Muscle of back (tissue), 11 donors: ENCODE data around the gene ADARB1. TPM values are rescaled to one million over a fixed set of nuclear protein-coding genes. Genes with fewer than 3 reads are reported as not detected.

ENCODE experiments used
- DNase-seq, 3 donors: peaks; one replicate each; pipeline versions ENCODE4 v3.0.0 to v3.0.0-alpha.2; 2013
- polyA plus RNA-seq, 10 donors: library from polyadenylated mRNA; unstranded; fragments of 120-200 nt; gene quantifications; one replicate each; pipeline ENCODE4 v1.2.1, GENCODE V29; 2013; ENCODE audit not compliant: insufficient read length in 10 of 10

ADARB1 gene
- polyA plus RNA-seq, 10 donors = 20.7 to 31.9 (median 25.8) TPM

DNA sequence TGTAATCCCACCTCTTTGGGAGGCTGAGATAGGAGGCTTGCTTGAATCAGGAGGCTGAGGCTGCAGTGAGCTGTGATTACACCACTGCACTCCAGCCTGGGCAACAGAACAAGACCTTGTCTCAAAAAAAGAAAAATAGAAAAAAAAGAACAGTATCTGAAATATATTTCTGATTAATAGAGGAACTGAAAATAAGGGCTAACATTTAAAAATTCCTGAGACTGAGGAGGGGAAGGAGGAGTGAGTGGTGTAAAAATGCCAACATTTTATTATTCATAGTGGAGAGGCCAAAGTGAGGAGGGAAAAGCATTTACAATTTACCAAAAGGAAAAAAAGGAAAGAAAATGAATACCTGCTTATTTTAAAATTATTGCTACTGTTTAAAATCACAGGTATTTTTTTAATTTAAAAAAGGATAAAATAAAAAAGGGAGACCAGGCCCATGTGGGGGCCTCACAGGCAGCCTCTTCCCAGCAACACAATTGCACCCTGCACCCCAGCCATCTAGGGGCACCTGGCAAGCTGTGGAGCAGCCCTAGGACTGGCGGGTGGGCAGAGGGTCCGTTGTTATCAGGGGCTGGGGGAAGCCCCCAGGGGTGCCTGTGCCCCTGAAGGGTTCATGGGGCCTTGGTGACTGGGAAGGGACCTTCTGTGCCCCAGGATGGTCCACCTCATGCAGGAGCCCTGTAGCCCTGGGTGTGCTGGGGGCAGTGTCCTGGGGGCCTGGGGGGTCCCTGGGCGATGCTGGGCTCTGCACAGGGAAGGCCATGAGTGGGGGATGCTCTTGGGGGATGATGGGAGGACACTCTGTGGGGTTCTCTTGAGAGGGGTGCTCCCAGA is 34.8 kb upstream of the ADARB1 start:
- DNase-seq = no peak

DNA sequence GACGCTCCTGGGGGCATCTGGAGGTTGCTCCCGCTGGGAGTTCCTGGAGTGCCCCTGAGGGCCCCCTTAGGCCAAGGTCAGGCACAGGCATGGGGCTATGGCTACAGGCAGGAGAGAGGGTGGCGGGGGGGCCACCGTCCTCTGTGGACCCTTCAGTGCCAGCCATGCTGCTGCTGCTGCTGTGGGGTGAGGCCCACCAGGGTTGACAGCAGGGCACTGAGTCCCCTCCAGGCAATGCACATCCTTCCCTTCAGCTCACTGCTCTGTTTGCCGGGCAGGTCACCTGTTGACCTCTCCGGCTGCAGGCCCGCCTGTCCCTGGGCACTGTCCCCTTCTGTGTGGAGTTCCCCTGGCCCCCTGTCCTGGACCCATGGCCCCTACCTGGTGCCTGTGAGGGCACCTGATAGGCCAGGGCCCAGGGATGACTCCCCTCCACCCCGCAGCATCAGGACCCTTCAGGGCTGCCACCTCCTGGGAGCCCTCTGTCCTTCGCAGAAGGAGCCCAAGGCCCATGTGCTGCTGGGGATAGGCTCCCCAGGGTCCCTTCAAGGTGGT is 34.1 kb upstream of the ADARB1 start:
- DNase-seq = no peak

DNA sequence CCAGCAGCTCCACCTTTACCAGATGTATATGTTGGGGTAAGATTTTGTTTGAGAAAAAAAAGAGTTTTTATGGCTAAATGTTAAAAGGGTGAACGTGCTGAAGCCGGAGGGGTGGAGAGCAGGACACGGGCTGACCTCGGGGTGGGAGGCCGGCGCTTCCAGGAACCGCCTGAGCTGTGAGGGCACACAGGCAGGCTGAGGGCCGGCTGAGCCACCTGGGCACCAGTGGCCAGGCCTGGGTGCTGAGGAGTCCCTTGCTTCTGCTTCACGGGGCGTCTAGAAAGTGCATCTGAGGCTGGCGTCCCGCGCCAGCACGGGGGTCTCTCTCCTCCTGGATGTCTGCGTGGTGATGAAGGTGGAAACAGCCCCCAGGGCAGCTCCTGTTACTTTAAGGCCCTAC is 33.6 kb upstream of the ADARB1 start:
- DNase-seq = no peak

DNA sequence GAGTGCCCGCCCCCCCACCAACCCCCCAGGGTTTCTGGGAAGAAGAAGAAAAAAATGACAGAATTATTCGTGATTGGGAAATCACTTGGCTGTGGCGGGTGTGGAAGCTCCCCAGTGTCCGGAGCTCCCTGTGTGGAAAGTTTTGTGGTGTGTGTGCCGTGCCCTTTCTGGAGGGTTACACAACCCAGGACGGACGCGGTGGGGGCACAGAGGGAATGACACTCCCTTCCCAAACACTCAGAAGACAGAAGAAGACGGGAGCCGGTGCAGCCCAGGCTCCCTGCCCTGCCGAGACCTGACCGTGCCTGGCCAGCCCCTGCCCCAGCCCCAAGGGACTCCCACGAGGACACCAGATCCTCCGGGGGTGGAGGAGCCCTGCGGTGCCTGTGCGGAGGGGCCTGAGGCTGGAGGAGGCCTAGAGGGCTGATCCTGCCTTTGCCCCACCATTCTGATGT is 33.0 kb upstream of the ADARB1 start:
- DNase-seq = peak in 1 of 3 donors; percentile 58

DNA sequence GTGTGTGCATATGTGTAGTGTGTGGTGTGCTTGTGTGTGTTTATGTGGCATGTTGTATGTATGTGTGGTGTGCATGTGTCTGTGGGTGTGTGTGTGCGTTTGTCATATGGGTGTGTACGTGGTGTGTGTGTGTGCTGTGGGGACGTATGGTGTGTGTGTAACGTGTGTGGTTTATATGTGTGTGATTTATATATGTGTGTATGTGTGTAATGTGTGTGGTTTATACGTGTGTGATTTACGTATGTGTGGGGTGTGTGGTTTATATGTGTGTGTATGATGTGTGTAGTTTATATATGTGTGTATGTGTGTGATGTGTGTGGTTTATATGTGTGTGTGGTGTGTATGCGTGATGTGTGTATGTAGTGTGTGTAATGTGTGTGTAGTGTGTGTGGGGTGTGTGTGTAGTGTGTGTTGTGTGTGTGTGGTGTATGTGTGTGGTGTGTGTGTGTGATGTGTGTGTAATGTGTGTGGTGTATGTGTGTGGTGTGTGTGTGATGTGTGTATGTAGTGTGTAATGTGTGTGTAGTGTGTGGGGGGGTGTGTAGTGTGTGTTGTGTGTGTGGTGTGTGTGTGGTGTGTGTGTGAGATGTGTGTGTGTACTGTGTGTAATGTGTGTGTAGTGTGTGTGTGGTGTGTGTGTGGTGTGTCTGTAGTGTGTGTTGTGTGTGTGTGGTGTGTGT is 32.3 kb upstream of the ADARB1 start:
- DNase-seq = no peak

DNA sequence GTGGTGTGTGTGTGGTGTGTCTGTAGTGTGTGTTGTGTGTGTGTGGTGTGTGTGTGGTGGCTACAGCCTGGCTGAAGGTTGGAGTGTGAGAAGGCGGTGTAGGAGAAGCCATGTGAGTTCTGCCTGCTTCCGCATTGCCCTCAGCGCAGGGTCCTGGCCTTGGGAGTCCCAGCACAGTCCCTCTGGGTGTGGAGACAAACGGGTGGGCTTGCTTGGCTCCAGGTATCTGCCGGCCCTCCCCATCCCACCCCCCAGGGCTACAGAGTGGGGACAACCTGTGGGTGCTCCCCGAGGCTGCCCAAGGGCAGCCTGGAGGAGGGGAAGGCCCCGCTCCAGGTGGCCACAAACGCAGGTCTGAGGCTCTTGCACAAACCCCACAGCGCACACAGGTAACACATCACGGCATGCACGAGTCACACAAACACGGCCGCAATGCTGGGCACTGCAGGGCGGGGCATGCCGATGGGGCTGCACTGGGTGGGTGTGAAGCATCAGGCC is 31.7 kb upstream of the ADARB1 start:
- no peak for DNase-seq

DNA sequence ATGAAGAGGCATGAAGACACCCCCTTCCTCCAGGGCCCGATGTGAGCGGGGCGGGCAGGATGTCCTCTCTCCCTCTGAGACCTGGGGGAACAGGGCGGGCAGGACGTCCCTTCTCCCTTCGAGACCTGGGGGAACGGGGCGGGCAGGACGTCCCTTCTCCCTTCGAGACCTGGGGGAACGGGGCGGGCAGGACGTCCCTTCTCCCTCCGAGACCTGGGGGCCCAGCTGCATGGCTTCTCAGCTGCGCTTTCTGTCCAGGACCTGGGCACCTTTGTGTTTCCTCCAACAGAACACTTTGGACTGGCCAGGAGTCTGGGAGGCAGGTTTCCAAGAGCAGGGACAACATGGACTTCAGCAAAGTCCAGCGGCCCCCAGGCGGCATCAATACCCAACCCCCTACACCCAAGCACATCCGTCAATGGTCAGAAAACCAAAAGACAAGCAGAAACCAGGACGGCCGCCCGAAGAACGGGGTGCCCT is 30.8 kb upstream of the ADARB1 start:
- DNase-seq = no peak

DNA sequence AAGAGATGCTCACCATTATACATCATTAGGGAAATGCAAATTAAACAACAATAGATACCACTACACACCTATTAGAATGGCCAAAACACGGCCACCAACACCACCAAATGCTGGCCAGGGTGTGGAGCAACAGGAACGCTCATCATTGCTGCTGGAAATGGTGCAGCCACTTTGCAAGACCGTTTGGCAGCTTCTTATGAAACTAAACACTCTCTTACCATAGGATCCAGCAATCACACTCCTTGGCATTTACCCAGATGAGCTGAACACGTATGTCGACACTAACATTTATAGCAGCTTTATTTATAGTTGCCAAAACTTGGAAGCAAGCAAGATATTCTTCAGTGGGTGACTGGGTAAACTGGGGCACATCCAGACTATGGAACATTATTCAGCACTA is 28.9 kb upstream of the ADARB1 start:
- no peak for DNase-seq

DNA sequence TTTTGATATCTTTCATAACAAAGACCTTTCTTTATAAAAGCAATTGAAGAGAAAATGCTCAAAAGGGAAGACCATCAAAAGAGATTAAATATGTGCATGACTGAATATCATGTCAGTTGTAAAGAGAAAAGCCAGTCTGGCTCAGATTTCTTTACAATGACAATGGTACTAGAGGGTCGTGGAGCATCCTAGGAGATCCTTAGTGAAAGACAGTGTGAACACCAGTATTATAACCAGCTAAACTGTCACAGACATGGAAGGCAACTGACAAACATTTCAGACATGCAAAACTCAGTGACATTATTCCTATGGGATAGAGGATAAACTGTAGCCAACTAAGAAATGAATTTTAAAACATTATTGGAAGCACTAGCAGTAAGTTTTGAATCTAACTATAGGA is 27.1 kb upstream of the ADARB1 start:
- DNase-seq = no peak

DNA sequence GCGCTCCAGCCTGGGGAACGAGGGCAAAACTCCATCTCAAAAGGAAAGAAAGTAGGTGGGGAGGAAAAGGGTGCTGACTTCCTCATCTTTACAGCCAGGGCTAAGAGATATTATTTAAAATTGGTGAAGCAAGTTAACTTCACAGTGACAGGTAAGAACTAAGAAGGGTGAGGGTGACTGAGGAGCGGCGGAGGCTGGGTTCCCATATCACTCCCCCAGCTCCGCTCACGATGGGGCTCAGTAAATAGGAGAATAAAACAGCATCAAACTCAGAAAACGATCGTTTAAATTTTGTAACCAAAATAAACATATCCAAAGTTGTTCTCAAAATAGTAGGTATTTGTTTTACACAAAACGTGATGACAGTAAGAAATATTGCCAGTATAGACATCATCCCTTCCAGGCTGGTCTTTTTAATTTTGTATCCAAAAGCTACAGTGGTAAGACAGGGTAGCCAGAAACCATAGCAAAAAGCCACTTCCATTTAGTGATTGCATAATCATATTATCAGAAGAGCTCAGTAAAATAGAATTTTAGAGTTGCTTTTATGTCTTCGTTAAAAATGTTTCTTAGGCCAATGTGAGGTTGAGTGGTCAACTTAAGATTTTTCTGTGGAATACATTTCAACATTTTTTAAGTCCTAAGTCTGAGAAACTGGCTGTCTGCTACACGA is 26.2 kb upstream of the ADARB1 start:
- DNase-seq = no peak

DNA sequence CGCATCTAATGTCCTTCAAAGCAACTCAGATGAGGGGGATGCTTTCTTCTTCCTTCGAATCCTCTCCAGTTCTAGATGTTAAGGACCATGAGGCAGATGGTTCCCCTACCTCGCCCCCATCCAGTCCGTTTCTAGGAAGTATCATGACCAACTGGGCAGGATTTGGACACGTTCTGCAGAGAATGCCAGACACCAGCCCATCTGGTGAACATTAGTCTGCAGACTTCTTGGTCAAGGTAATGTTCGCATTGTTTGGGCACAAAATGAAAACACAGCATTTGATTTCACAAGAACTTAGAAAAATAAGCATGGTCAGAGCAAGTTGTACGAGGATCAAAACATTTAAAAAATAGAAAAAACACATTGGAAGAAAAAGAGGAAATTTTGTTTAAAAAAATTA is 25.4 kb upstream of the ADARB1 start:
- no peak for DNase-seq

DNA sequence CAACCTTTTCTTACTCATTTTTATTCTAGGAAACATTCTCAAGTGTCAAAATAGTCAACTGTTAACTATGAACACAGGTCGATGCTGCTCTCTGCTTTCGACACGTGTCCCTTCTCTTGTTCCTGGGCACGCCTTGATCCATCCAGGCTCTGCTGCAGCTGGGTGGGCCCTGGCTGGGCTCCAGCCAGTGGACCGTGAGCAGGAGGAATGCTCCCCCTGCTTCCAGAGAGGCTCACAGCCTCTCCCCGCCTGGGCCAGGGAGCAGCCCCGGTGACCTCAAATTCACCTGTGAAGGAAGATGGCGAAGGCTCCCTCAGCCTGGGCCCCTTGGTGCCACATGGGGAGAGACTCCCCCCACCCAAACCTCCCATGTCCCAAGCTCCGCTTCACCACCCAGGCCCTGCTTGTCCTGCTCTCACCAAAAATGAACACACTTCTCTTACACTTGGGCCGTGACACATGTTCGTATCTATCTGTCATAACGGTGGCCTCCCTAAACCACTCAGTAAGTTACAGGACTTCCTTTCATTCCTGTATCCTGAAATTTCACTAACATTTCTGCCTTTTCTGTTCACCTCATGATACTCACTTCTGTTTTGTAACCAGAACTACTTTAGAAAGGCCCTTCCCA is 24.6 kb upstream of the ADARB1 start:
- DNase-seq = peak in 1 of 3 donors; percentile 52

DNA sequence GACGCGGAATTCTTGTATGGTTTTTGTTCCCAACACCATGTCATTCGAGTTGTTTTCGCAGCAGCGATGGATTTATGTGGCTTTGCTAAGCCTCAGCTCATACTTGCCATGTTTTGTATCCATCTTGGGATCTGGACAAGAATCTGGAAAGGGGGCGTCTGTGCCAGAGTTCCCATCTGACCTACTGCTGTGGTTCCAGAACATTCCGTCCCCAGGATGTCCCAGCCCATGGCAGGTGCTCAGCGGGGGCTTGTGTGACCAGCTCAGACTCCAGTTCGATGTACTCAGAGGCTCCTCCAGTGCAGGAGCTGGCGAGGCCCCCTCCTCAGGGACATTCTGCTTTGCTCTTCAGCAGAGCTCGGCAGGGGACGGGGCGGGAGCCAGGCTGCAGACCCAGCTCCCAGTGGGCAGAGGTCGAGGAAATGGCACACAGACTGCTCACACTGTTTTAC is 24.0 kb upstream of the ADARB1 start:
- DNase-seq = peak in 1 of 3 donors; percentile 58

DNA sequence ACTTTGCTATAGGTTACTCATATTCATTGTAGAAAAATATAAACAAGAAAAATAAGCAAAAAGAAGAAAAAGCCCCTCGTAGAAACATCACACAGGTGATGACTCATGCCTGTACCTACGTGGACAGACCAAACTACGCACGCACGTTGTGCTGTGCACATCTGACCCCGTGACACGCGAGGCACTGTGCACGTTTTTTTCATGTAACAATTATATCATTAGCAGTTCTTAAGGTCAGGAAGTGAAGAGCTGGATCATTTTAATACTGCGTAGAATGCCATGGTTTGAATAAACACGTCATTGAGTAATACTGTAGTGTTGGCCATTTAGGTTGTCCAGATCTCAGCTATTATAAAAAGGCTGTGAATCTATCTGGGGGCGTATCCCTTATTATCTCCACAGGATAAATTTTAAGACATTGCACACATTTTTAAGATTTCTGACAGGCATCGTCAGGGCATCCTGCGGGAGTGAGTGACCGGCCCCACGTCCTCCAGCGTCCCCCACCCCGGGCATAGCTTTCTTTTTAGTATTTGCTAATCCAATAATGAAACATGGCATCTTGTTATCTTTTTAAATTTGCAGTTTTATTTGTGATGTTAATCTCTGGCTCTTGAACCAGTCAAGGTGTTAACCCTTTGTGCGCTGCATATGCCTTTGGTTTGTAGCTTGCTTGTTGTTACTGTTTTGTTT is 23.4 kb upstream of the ADARB1 start:
- no peak for DNase-seq

DNA sequence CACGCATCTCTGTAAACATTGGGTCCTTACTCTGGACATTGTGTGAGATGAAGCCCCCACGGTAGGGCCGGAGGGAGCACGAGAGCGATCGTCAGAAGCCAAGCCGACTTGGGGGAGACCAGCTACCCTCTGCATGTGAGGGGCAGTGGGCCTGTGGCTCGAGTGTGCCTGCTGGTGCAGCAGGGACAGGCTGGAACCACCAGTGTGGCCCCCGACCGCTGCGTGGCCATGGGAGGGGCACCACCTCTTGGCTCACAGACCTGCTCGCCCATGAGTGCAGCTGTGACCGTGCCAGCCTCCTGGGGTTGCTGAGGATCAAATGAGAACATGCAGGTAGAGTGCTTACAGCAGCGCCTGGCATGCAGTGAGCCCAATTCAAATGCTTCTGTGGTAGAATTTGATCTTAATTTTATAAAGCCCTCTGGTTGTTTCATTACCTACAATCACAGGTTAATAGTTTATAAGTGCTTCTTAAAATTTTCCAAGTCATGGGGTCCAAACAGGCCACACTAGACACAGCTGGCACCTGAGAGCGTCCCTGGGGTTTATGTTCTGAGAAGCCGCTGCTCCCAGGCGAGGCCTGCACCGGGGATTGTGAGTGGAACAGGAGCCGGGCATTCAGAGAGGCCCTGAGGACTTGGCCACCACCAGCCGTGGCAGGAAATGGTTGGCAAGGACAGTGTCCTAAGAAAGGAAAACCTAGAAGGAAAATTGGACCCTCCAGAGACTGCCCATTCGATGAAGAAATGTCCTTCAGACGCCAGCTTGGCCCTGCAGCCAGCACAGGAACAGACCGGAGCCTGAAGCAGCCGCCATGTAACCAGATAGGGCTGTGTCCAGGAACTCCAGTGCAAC is 22.6 kb upstream of the ADARB1 start:
- DNase-seq = no peak

DNA sequence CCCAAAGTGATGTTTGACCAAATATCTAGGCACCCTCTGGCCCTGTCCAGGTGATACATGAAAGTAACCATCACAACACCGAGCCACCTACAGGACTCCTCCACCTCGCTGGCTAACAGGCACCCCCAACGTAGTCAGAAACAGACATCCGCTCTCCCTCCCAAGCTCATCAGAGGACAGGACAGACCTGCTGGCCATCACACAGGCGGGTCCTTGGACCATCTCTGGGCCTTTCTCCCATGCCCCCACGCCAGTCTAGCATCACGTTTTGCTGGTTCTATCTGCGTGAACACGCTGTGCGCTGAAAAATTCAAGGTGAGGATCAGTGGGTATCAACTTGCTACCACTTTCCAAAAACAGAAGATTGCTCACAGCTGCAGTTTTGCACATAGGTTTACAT is 21.4 kb upstream of the ADARB1 start:
- no peak for DNase-seq

DNA sequence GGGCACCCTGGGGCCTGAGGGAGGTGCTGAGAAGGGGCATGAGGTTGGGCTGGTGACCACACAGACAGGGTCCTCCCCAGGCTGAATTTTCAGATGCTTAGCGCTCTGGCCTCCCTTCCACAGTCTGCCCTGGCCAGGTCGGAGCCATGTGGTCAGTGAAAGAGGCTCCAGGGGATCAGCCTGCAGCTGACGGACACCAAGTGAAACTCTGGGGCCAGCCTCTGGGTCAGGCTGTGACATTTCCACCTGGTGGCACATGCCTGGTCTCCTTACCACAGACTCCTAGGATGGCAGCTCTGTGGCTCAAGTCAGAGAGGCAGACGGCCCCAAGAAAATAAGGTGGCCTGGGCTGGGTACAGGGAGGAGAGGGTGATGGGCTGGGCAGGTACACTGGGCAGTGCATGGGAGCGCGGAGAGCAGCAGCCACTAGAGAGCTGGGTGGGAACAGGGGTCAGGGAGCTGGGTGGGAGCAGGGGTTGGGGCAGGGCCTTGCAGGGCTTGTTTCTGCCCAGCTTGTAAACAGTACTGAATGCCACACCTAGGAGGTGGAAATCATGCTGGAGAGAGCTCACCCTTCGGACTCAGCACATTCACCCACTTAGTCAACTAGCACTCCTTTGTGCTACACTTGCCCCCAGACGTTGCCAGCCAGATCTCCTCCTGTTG is 20.7 kb upstream of the ADARB1 start:
- DNase-seq = no peak

DNA sequence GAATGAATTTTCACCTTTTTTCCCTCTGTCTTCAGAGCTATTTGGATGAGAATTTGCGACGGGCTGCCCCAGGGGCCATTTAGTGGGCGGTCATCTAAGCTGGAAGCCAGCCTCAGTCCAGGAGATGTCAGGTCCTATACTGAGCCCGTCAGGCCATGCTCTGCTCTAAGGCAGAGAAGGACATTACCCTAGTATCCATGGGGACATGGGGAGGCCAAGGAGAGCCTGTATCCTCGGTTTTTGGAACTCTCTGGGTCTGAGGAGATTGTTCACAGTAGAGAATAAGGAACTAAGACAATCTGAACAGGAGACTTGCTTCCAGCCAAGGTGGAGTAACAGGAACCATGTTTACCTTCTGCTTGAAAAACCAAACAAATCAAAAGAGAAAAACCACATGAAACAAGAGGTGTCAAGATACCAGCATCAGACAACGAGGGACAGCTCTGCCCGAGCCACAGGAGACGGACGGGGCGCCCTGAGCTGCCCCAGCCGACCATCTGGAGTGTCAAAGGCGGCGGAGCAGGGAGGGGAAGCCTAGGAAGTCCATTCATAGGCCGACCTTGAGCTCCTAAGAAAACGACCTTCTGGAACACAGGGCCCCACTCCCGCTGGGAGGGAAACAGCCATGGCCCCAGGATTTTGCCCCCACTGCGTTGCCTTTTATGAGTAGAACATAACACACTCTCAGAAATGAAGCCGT is 20.0 kb upstream of the ADARB1 start:
- DNase-seq = no peak
